DND-41 (cell line): ENCODE measurements around the gene ZNF226.
"Not testable (repeated sequence)": the region's sequence is repeated elsewhere in the genome, so short reads cannot be mapped to it uniquely, and the experiment has no call there.

Experiments
- ATAC-seq: fragments of 200-7000 bp; cut with Tn5 transposase; 3 replicates; pipeline ENCODE4 v1.9.1; 2021; ENCODE audit warnings: low read depth; ENCODE audit not compliant: insufficient read depth
- DNase-seq: peaks from one replicate; pipeline ENCODE4 v3.0.0-alpha.2; 2020
- H2AFZ ChIP-seq: 2 replicates; pipeline ENCODE4 v1.6.0; 2012; ENCODE audit warnings: low read depth, low read length
- H3K27ac ChIP-seq: 2 replicates; pipeline ENCODE4 v1.5.1; 2012; ENCODE audit warnings: low read length, inconsistent platforms
- H3K27me3 ChIP-seq: fragments of 200-600 bp; sonication (generic); 2 replicates; pipeline ENCODE4 v1.6.0; 2012; ENCODE audit warnings: low read length, mild to moderate bottlenecking, inconsistent platforms; ENCODE audit not compliant: insufficient read depth, poor library complexity
- H3K36me3 ChIP-seq: 2 replicates; pipeline ENCODE4 v1.5.1; 2012; ENCODE audit warnings: low read length, inconsistent platforms; ENCODE audit not compliant: insufficient read depth
- H3K4me1 ChIP-seq: 2 replicates; pipeline ENCODE4 v1.5.1; 2012; ENCODE audit warnings: mild to moderate bottlenecking, low read length; ENCODE audit not compliant: insufficient read depth
- H3K4me2 ChIP-seq: 2 replicates; pipeline ENCODE4 v1.6.0; 2012; ENCODE audit warnings: mild to moderate bottlenecking, moderate library complexity, low read length, inconsistent platforms; ENCODE audit not compliant: insufficient read depth
- H3K4me3 ChIP-seq, 2 experiments: fragments of 200-600 bp in 1 of 2; shearing (Covaris generic) in 1 of 2; 2 replicates each; pipeline ENCODE4 v1.5.1; 2012 to 2016; ENCODE audit warnings: inconsistent platforms in 2 of 2, low read length in 2 of 2, mild to moderate bottlenecking in 2 of 2, low read depth in 1 of 2, moderate library complexity in 1 of 2
- H3K79me2 ChIP-seq: 2 replicates; pipeline ENCODE4 v1.6.0; 2012; ENCODE audit warnings: low read length, inconsistent platforms; ENCODE audit not compliant: insufficient read depth
- H3K9ac ChIP-seq: 2 replicates; pipeline ENCODE4 v1.6.0; 2012; ENCODE audit warnings: low read depth, mild to moderate bottlenecking, inconsistent platforms, low read length, moderate library complexity
- H3K9me3 ChIP-seq: 2 replicates; pipeline ENCODE4 v1.5.1; 2012; ENCODE audit warnings: low read length, moderate library complexity, mild to moderate bottlenecking, inconsistent platforms; ENCODE audit not compliant: insufficient read depth, severe bottlenecking
- H4K20me1 ChIP-seq: 2 replicates; pipeline ENCODE4 v1.6.0; 2012; ENCODE audit warnings: low read length; ENCODE audit not compliant: insufficient read depth
- CTCF ChIP-seq: IDR thresholded peaks from 2 replicates; pipeline ENCODE4 v1.5.1; 2012; ENCODE audit warnings: borderline replicate concordance, low read length, moderate library complexity, mild to moderate bottlenecking; ENCODE audit not compliant: poor library complexity, severe bottlenecking; ENCODE audit errors: extremely low read depth
- EZH2 ChIP-seq: IDR thresholded peaks from 3 replicates; pipeline ENCODE4 v1.6.1; 2012; ENCODE audit warnings: borderline replicate concordance, low read depth, mild to moderate bottlenecking, moderate library complexity, low read length, inconsistent platforms; ENCODE audit not compliant: severe bottlenecking

Gene ZNF226

GRCh38 chr19:44212866-44213346 lies 48.0 kb downstream of the ZNF226 start:
- H3K4me1 ChIP-seq = peaks cover 41% of the 10 kb centered on the region
- H3K9me3 ChIP-seq = no peaks in the 10 kb centered on the region
- ATAC-seq = peak; percentile 32
- H3K4me3 ChIP-seq = peak overlapping the region; percentile 83 to 89
- peak overlapping the region; percentile 71 for H3K4me2 ChIP-seq
- peak overlapping the region; percentile 84 for H3K27ac ChIP-seq
- no peaks in the 10 kb centered on the region for H3K27me3 ChIP-seq
- H3K79me2 ChIP-seq = peaks cover 54% of the 10 kb centered on the region
- H4K20me1 ChIP-seq = no peaks in the 10 kb centered on the region; the same call in 1 of the 2 replicates
- peaks cover 33% of the 10 kb centered on the region for H3K36me3 ChIP-seq
- peak overlapping the region; percentile 92 for H2AFZ ChIP-seq
- peak overlapping the region; percentile 75 for H3K9ac ChIP-seq
- peak; percentile 19 for DNase-seq
- no peak for TF ChIP-seq CTCF
- no peak for TF ChIP-seq EZH2

- not testable (repeated sequence) for H3K27ac ChIP-seq, DNase-seq, ATAC-seq, H3K9me3 ChIP-seq, H2AFZ ChIP-seq, H4K20me1 ChIP-seq, H3K4me3 ChIP-seq, H3K4me1 ChIP-seq, H3K9ac ChIP-seq, H3K4me2 ChIP-seq, H3K27me3 ChIP-seq
- peaks cover 41% of the 10 kb centered on the region for H3K36me3 ChIP-seq
- H3K79me2 ChIP-seq = peaks cover 37% of the 10 kb centered on the region
These were observed 55.0 kb downstream of the ZNF226 start for GRCh38 chr19:44219926-44220325.

GRCh38 chr19:44220761-44221160 lies 55.9 kb downstream of the ZNF226 start:
- DNase-seq, H4K20me1 ChIP-seq: not testable (repeated sequence)

GRCh38 chr19:44221291-44221690 lies 56.4 kb downstream of the ZNF226 start:
- not testable (repeated sequence) for H3K4me3 ChIP-seq, H3K4me2 ChIP-seq, H3K4me1 ChIP-seq, H3K9me3 ChIP-seq, H3K27ac ChIP-seq, H2AFZ ChIP-seq, H3K27me3 ChIP-seq, ATAC-seq, H4K20me1 ChIP-seq, DNase-seq, H3K9ac ChIP-seq
- Histone ChIP-seq H3K36me3 (peaks cover 36% of the 10 kb centered on the region), H3K79me2 (peaks cover 29% of the 10 kb centered on the region)

More at GRCh38 chr19:44220761-44221160, 55.9 kb downstream of the ZNF226 start:
- not testable (repeated sequence) for H3K27me3 ChIP-seq, H3K9me3 ChIP-seq, H3K4me1 ChIP-seq, H2AFZ ChIP-seq, H3K9ac ChIP-seq, H3K4me2 ChIP-seq, ATAC-seq, H3K27ac ChIP-seq, H3K4me3 ChIP-seq
- H3K36me3 ChIP-seq = peaks cover 36% of the 10 kb centered on the region
- H3K79me2 ChIP-seq = peaks cover 30% of the 10 kb centered on the region
